Thoracic aorta (tissue), 2 donors: ENCODE results near the gene CRAMP1. TPM values are rescaled to one million over a fixed set of nuclear protein-coding genes. Genes with fewer than 3 reads are reported as not detected.
A peak's percentile ranks its signal among the peaks of the same experiment; 100 is the strongest.

Experiments
- ATAC-seq: fragments of 150-250 bp; one replicate; pipeline ENCODE4 v1.8.0; 2017; ENCODE audit warnings: low read depth; ENCODE audit not compliant: insufficient number of reproducible peaks, low FRiP score
- DNase-seq: peaks from one replicate; pipeline ENCODE4 v3.0.0-alpha.2; 2020; ENCODE audit warnings: low spot score
- H3K27ac ChIP-seq, 2 donors: fragments of 200-600 bp; sonication (generic); 1 replicate in 1 of 2; 2 replicates in 1 of 2; pipeline ENCODE4 v1.5.1; 2016; ENCODE audit warnings: mild to moderate bottlenecking in 2 of 2, moderate library complexity in 2 of 2
- H3K27me3 ChIP-seq: fragments of 200-600 bp; sonication (generic); replicated peaks from 2 replicates; pipeline ENCODE4 v1.6.0; 2016; ENCODE audit warnings: mild to moderate bottlenecking; ENCODE audit not compliant: insufficient read depth
- H3K36me3 ChIP-seq: fragments of 200-600 bp; sonication (generic); one replicate; pipeline ENCODE4 v1.5.1; 2016
- H3K4me1 ChIP-seq, 2 donors: fragments of 200-600 bp; sonication (generic); 1 replicate in 1 of 2; 2 replicates in 1 of 2; pipeline versions ENCODE4 v1.5.1 to v1.6.0; 2016; ENCODE audit warnings: low read depth in 2 of 2, mild to moderate bottlenecking in 1 of 2; ENCODE audit not compliant: control insufficient read depth in 1 of 2
- H3K4me3 ChIP-seq: fragments of 200-600 bp; sonication (generic); 2 replicates; pipeline ENCODE4 v1.5.1; 2016; ENCODE audit warnings: mild to moderate bottlenecking
- H3K9me3 ChIP-seq: fragments of 200-600 bp; sonication (generic); 2 replicates; pipeline ENCODE4 v1.5.1; 2016
- CTCF ChIP-seq: fragments of 200-600 bp; sonication (generic); IDR thresholded peaks from one replicate; pipeline ENCODE4 v1.5.1; 2019; ENCODE audit warnings: antibody characterized with exemption
- total RNA-seq, 2 donors: library from RNA; depleted of rRNA; stranded (reverse); fragments of >200 nt; gene quantifications; one replicate each; pipeline versions ENCODE4 v1.1.0 to v1.2.3, GENCODE V29; 2016

CRAMP1 gene
- 10 to 100 TPM; 15.0 to 21.4 TPM for total RNA-seq

- TF ChIP-seq CTCF: no peak
- DNase-seq: no peak
- H3K4me1 ChIP-seq: peaks cover 25 to 39% of the 10 kb centered on the region in 2 donors
Observed at GRCh38 chr16:1612320-1613111, at the start of gene CRAMP1. CRAMP1 (plus strand) TSS chr16:1612360; CDS start chr16:1614640, 2,280 bp downstream.

GRCh38 chr16:1563786-1564185 is 48.4 kb upstream of the CRAMP1 start:
- no peaks in the 10 kb centered on the region for H3K9me3 ChIP-seq
- DNase-seq: no peak
- no peaks in the 10 kb centered on the region for H3K4me1 ChIP-seq
- ATAC-seq: no peak
- peaks cover 9% of the 10 kb centered on the region for H3K36me3 ChIP-seq
- no peak overlapping the region for H3K4me3 ChIP-seq
- H3K27me3 ChIP-seq: no peaks in the 10 kb centered on the region
- no peak overlapping the region for H3K27ac ChIP-seq
- no peak for TF ChIP-seq CTCF

More at GRCh38 chr16:1612320-1613111, at the start of gene CRAMP1:
- no peaks in the 10 kb centered on the region for H3K36me3 ChIP-seq
- peak; percentile 2 for ATAC-seq
- H3K9me3 ChIP-seq: no peaks in the 10 kb centered on the region
- peak within 1 kb of the TSS; percentile 77 to 79 for H3K27ac ChIP-seq
- H3K4me3 ChIP-seq: peak within 1 kb of the TSS; percentile 93
- H3K27me3 ChIP-seq: no peaks in the 10 kb centered on the region

GRCh38 chr16:1564325-1564724 is 47.8 kb upstream of the CRAMP1 start:
- Histone ChIP-seq H3K27ac (no peak overlapping the region), H3K36me3 (peaks cover 7% of the 10 kb centered on the region), H3K9me3 (no peaks in the 10 kb centered on the region), H3K4me1 (no peaks in the 10 kb centered on the region), H3K27me3 (no peaks in the 10 kb centered on the region), H3K4me3 (no peak overlapping the region)
- DNase-seq (no peak), ATAC-seq (no peak)
- peak; percentile 25 for TF ChIP-seq CTCF

GRCh38 chr16:1565083-1565805 is 46.9 kb upstream of the CRAMP1 start:
- Histone ChIP-seq H3K36me3 (peaks cover 3% of the 10 kb centered on the region), H3K27me3 (no peaks in the 10 kb centered on the region)

More at GRCh38 chr16:1565083-1565805, 46.9 kb upstream of the CRAMP1 start:
- Histone ChIP-seq H3K4me1 (no peaks in the 10 kb centered on the region), H3K9me3 (no peaks in the 10 kb centered on the region), H3K27ac (no peak overlapping the region), H3K4me3 (no peak overlapping the region)
- DNase-seq (no peak), ATAC-seq (no peak)
- TF ChIP-seq CTCF: no peak
